Stimulated activated naive CD4-positive, alpha-beta T cell treated with Interleukin-2 at 50 U/mL for 16 hours (primary cell): Measurements from ENCODE around the gene NR3C2.

Experiments used
- DNase-seq: peaks from one replicate; lab custom pipeline; 2025; lab: John Stamatoyannopoulos, UW

Gene NR3C2

GRCh38 chr4:148435654-148436406 is 6.4 kb downstream of the NR3C2 start:
- no peak for DNase-seq

GRCh38 chr4:148434075-148434773 is 8.0 kb downstream of the NR3C2 start:
- DNase-seq, result no peak

- no peak for DNase-seq
Measured at GRCh38 chr4:148431401-148431800, 10.8 kb downstream of the NR3C2 start.

- DNase-seq, result no peak
Measured at GRCh38 chr4:148430854-148431253, 11.4 kb downstream of the NR3C2 start.

GRCh38 chr4:148429206-148429605 is 13.0 kb downstream of the NR3C2 start:
- DNase-seq, result no peak

- no peak for DNase-seq
Measured at GRCh38 chr4:148426643-148427042, 15.6 kb downstream of the NR3C2 start.

- no peak for DNase-seq
Measured at GRCh38 chr4:148425327-148426110, 16.7 kb downstream of the NR3C2 start.

- no peak for DNase-seq
Measured at GRCh38 chr4:148420397-148420796, 21.8 kb downstream of the NR3C2 start.

- DNase-seq, result no peak
Measured at GRCh38 chr4:148415500-148415899, 26.7 kb downstream of the NR3C2 start.

- no peak for DNase-seq
Measured at GRCh38 chr4:148412460-148412994, 29.7 kb downstream of the NR3C2 start.

GRCh38 chr4:148405161-148405893 is 36.9 kb downstream of the NR3C2 start:
- DNase-seq, result no peak

GRCh38 chr4:148398988-148399387 is 43.2 kb downstream of the NR3C2 start:
- DNase-seq, result no peak

- no peak for DNase-seq
Measured at GRCh38 chr4:148397771-148398170, 44.4 kb downstream of the NR3C2 start.

- DNase-seq, result no peak
Measured at GRCh38 chr4:148396986-148397673, 45.1 kb downstream of the NR3C2 start.

- DNase-seq, result no peak
Measured at GRCh38 chr4:148395771-148396170, 46.4 kb downstream of the NR3C2 start.

GRCh38 chr4:148391056-148391455 is 51.2 kb downstream of the NR3C2 start:
- DNase-seq, result no peak

- no peak for DNase-seq
Measured at GRCh38 chr4:148390311-148390710, 51.9 kb downstream of the NR3C2 start.

- DNase-seq, result no peak
Measured at GRCh38 chr4:148380291-148380690, 61.9 kb downstream of the NR3C2 start.

GRCh38 chr4:148376151-148376550 is 66.1 kb downstream of the NR3C2 start:
- no peak for DNase-seq

- DNase-seq, result no peak
Measured at GRCh38 chr4:148375584-148375983, 66.6 kb downstream of the NR3C2 start.

- DNase-seq, result no peak
Measured at GRCh38 chr4:148373093-148373492, 69.1 kb downstream of the NR3C2 start.
